Measurements from ENCODE around the gene SFSWAP. TPM values are rescaled to one million over a fixed set of nuclear protein-coding genes. Genes with fewer than 3 reads are reported as not detected.

Gene SFSWAP
- polyA plus RNA-seq, 1 experiment, result 12.5 TPM

- TF ChIP-seq CTCF (IDR thresholded peaks at IDR 0.05; ENCODE audit: low read depth, low read length), result no peak
- ChIA-PET CTCF (interaction anchor here (1.1 kb wide), 1 partner anchor 35 kb away, joined by 3 read pairs; no protein-coding TSS in a partner anchor), POLR2A (no interaction called here)
- H3K27ac ChIP-seq (ENCODE audit: low read depth, low read length), result no peak overlapping the region
- H3K9me3 ChIP-seq (ENCODE audit: control insufficient read depth, insufficient read depth, low read length), result no peaks in the 10 kb centered on the region; the same call in 1 of the 2 replicates
- no peak for DNase-seq (ENCODE audit: low read depth, low spot score)
- no peaks in the 10 kb centered on the region for H3K27me3 ChIP-seq (ENCODE audit: control insufficient read depth, insufficient read depth, low read length)
- no peak overlapping the region for H3K4me3 ChIP-seq (ENCODE audit: low read depth, low read length)
Observed at GRCh38 chr12:131794061-131794460, 83.2 kb downstream of the SFSWAP start.

GRCh38 chr12:131794573-131794972 lies 83.7 kb downstream of the SFSWAP start:
- TF ChIP-seq CTCF (IDR thresholded peaks at IDR 0.05; ENCODE audit: low read depth, low read length), result no peak
- POLR2A ChIA-PET, result no interaction called here
- CTCF ChIA-PET, result no interaction called here
- no peaks in the 10 kb centered on the region; the same call in 1 of the 2 replicates for H3K9me3 ChIP-seq (ENCODE audit: control insufficient read depth, insufficient read depth, low read length)
- no peak overlapping the region for H3K27ac ChIP-seq (ENCODE audit: low read depth, low read length)
- no peak for DNase-seq (ENCODE audit: low read depth, low spot score)
- H3K4me3 ChIP-seq (ENCODE audit: low read depth, low read length), result no peak overlapping the region
- H3K27me3 ChIP-seq (ENCODE audit: control insufficient read depth, insufficient read depth, low read length), result no peaks in the 10 kb centered on the region

- Histone ChIP-seq H3K27me3 (ENCODE audit: control insufficient read depth, insufficient read depth, low read length) (no peaks in the 10 kb centered on the region), H3K4me3 (ENCODE audit: low read depth, low read length) (no peak overlapping the region), H3K9me3 (ENCODE audit: control insufficient read depth, insufficient read depth, low read length) (no peaks in the 10 kb centered on the region; the same call in 1 of the 2 replicates), H3K27ac (ENCODE audit: low read depth, low read length) (no peak overlapping the region)
- no peak for TF ChIP-seq CTCF (IDR thresholded peaks at IDR 0.05; ENCODE audit: low read depth, low read length)
- ChIA-PET CTCF (no interaction called here), POLR2A (no interaction called here)
- DNase-seq (ENCODE audit: low read depth, low spot score), result no peak
Observed at GRCh38 chr12:131795064-131795463, 84.2 kb downstream of the SFSWAP start.

GRCh38 chr12:131795690-131796410 lies 85.0 kb downstream of the SFSWAP start:
- ChIA-PET POLR2A (no interaction called here), CTCF (no interaction called here)
- TF ChIP-seq CTCF (IDR thresholded peaks at IDR 0.05; ENCODE audit: low read depth, low read length), result no peak
- Histone ChIP-seq H3K27ac (ENCODE audit: low read depth, low read length) (no peak overlapping the region), H3K9me3 (ENCODE audit: control insufficient read depth, insufficient read depth, low read length) (no peaks in the 10 kb centered on the region; the same call in 1 of the 2 replicates), H3K27me3 (ENCODE audit: control insufficient read depth, insufficient read depth, low read length) (no peaks in the 10 kb centered on the region), H3K4me3 (ENCODE audit: low read depth, low read length) (no peak overlapping the region)
- DNase-seq (ENCODE audit: low read depth, low spot score), result no peak

- Histone ChIP-seq H3K27ac (ENCODE audit: low read depth, low read length) (no peak overlapping the region), H3K9me3 (ENCODE audit: control insufficient read depth, insufficient read depth, low read length) (peaks cover 2% of the 10 kb centered on the region; the same call in 1 of the 2 replicates), H3K4me3 (ENCODE audit: low read depth, low read length) (no peak overlapping the region), H3K27me3 (ENCODE audit: control insufficient read depth, insufficient read depth, low read length) (no peaks in the 10 kb centered on the region)
- no peak for DNase-seq (ENCODE audit: low read depth, low spot score)
- no peak for TF ChIP-seq CTCF (IDR thresholded peaks at IDR 0.05; ENCODE audit: low read depth, low read length)
- ChIA-PET CTCF (interaction anchor here (0.9 kb wide), 1 partner anchor 153 kb away, joined by 3 read pairs; no protein-coding TSS in a partner anchor), POLR2A (no interaction called here)
Observed at GRCh38 chr12:131796411-131796736, 85.5 kb downstream of the SFSWAP start.
